ENCODE measurements around the gene HPX.

HPX gene

DNA sequence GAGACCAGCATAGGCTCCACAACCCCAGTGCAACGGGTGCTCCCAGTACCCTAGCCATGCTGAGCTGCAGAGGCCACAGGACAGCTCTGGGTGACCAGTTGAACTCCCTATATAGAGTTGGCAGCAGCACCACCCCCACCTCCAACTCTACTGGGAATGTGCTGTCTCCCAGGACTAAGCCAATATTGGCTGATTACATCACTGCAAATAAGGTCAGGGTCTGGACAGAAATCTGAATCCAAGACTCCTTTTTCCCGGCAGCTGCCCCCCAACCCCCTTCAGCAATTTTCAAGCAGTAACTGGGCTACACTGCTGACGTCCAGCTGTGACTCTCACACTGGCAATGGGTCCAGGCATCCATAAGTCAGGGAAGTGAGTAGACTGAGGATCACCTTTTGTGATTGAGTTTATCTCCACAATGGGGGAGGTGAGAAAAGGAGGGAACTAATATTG, at the start of gene HPX:
HPX (minus strand) TSS at position 82 of the 453 bp plus-strand sequence; CDS start at position 58, 24 bp downstream.
- no peak for DNase-seq (ENCODE audit: low read depth)

DNA sequence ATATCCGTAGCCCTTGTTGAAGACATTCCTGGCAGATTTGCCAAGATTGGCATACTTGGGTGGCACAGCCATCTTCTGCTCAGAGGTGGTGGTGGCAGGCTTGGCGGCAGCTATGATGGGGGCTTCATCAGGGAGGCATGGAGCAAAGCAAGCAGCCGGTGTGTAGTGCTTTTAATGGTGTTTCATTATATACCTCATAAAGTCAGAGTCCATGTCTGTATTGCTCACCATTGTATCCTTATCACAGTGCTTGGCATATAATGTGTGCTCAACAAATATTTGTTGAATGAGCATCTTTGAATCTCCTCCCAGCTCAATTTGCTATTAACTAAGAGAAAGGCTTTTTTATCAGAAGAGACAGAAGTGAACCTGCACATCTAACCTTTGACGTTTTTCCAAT, 48.5 kb upstream of the HPX start:
- no peak for DNase-seq (ENCODE audit: low read depth)

DNA sequence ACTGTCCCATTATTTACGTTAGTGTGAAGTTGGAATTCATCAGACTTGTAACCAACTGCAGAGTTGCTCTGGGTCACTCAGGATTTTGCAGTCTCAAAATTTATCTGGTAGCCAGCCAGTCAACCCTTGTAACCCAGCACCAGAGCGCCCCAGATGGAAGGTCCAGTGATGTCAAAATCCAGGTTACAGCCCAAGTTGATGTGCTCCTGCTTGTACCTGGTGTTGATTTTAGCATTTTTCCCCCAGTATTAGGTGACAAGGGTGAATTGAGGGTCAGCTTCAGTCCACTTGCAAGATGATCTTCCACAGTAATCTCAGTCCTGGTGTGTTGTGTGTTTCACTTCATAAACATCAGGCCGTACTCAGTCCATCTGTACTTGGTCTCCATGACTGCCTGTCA, 48.0 kb upstream of the HPX start:
- no peak for DNase-seq (ENCODE audit: low read depth)

DNA sequence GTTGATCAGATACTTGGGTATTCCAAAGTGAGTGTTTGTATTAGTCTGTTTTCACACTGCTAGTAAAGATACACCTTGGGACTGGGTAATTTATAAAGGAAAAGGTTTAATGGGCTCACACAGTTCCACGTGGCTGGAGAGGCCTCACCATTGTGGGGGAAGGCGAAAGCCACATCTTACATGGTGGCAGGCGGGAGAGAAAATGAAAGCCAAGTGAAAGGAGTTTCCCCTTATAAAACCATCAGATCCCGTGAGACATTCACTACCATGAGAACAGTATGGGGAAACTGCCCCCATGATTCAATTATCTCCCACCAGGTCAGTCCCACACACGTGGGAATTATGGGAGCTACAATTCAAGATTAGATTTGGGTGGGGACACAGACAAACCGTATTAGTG, 47.6 kb upstream of the HPX start:
- no peak for DNase-seq (ENCODE audit: low read depth)

DNA sequence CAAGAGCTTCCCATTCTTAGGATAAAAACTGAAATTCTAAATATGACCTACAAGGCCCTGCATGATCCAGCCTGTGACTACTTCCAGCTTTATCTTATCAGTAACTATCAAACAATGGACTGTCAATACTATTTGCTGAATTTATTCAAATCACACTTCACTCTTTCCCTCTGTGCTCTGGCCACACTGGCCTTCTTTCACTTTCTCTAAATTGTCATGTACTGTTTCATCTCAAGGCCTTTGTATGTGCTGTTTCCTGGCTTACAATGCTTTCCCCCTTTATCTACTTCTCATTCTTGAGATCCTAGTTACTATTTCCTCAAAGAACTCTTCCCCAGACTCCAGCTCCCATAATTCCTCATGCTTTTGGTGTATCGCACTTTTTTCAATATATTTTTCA, 46.2 kb upstream of the HPX start:
- DNase-seq (ENCODE audit: low read depth), result no peak

DNA sequence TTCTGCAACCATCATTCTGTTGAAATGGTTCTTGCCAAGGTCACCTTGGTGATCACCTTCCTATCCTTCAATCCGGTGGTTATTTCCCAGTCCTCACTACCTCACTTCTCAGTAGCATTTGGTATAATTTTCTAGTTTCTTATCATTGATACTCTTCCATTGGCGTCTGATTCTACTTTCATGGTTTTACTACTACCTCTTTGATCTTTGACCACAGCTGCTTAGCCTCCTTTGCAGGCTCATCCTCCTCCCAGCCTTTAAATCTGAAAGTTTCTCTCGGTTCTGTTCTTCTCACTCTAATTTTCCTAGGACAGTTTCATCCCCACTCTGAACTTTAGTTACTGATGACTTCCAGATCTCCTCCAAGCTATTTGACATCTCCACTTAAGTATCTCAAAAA, 45.5 kb upstream of the HPX start:
- DNase-seq (ENCODE audit: low read depth), result no peak

DNA sequence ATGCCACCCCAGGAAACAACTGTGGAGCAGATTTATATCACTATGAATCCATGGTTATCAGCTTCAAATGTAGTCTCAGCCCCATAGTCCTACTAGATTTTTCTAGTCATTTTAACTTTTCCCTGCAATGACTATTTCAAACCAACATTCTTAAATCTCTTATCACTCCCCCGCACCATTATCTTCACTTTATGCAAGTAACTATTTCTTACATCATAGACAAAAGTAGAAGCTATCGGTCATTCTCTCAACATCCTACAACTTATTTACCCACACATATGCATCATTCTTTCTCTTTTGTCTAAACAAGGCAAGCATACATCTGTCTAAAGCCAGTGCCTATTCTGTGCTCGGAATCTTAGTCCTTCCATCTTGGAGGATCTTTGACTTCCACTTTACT, 44.9 kb upstream of the HPX start:
- no peak for DNase-seq (ENCODE audit: low read depth)

- DNase-seq (ENCODE audit: low read depth), result no peak
Observed at GRCh38 chr11:6483015-6483414, 42.2 kb upstream of the HPX start.

- DNase-seq (ENCODE audit: low read depth), result no peak
Observed at GRCh38 chr11:6482441-6482840, 41.7 kb upstream of the HPX start.

GRCh38 chr11:6481924-6482275, 41.1 kb upstream of the HPX start:
- DNase-seq (ENCODE audit: low read depth), result no peak

GRCh38 chr11:6481012-6481923, 40.5 kb upstream of the HPX start, which contains the start of the genes ARFIP2 and TIMM10B:
Gene ARFIP2, minus strand, starts transcription at chr11:6481331. Its CDS starts 910 bp downstream, at chr11:6480421.
Gene TIMM10B, plus strand, starts transcription at chr11:6481501. Its CDS starts 16 bp downstream, at chr11:6481517.
- peak; percentile 97 for DNase-seq (ENCODE audit: low read depth)

DNA sequence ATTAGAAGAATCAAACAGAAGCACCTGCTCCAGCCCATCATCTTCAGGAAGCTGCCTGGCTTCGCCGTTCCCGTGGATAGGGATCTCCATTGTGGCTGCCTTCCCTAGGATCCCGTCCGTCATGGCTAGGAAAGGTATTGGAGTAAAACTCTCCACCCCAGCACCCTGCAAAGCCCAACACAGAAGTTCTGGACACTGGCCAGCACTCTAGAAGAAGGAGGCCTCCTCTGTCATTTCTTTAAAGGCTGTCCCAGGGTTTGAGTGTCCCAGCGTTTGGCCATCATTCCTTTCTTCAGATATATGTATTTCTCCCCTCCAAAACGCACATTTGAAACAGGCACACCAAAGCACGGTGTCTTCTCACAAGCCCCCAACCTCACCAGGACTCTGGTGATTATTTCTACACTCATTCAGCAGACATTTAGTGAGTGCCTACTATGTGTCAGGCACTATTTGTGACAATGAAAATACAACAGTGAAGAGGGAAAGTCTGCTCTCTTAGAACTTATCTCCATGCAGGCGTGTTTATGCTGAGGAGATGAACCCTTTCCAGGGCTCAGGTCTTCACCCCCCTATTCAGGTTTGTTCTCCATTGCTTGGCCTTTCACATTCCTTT, 39.6 kb upstream of the HPX start:
- no peak for DNase-seq (ENCODE audit: low read depth)

- DNase-seq (ENCODE audit: low read depth), result no peak
Observed at GRCh38 chr11:6476571-6476970, 35.8 kb upstream of the HPX start.

DNA sequence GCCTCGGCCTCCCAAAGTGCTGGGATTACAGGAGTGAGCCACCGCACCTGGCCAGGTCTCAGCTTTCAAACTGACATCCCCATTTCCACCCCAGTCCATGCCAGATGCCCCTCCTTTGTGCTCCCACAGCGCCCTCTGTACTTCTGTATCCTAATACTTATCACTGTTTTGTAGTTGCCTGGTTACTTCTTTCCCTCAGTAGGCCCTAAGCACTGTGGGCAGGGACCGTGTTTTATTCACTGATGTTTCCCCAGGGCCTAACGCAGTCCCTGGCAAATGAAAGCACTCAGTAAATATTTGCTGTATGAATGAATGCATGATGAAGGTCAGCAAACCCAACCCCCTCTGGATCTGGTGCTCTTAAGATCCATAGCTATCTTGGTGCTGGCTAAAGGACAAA, 35.1 kb upstream of the HPX start:
- peak; percentile 6 for DNase-seq (ENCODE audit: low read depth)

DNA sequence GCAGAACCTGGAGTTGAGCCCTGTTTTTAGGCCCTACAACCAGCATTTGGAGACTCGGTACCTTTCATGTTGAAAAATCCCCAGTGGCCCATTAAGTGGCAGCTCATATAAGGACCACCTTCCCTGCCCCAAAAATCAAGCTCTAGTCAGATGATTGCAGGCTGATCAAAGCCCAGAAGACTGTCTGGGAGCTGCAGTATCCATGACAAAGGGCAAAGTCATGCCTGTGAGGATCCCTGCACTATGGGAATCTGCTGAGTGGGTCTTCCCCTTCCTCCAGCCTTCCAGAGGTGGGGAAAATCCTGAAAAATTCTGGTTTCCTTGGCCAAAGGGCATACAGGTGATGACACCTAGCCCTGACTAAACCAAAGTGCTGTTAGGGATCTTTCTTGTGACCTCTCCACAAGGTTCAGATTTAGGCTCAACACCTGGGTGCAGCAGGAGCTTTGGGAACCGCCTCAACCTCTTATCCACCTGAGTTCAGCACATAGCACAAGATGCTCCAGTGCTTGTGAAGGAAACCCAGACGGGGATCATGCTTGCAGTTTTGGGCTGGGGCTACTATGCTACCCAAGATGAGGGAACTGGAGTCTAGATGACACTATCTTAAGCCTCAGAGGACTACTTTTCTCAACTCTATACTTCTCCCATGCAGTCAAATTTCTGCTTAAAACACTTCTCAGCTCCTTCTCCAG, 34.2 kb upstream of the HPX start:
- no peak for DNase-seq (ENCODE audit: low read depth)

GRCh38 chr11:6474413-6474792, 33.6 kb upstream of the HPX start:
- DNase-seq (ENCODE audit: low read depth), result no peak

GRCh38 chr11:6473451-6474412, 32.9 kb upstream of the HPX start, which contains the start of gene TRIM3:
Gene TRIM3, minus strand, starts transcription at chr11:6473941. Its CDS starts 8,246 bp downstream, at chr11:6465695.
- peak; percentile 89 for DNase-seq (ENCODE audit: low read depth)

GRCh38 chr11:6472934-6473333, 32.1 kb upstream of the HPX start:
- no peak for DNase-seq (ENCODE audit: low read depth)

DNA sequence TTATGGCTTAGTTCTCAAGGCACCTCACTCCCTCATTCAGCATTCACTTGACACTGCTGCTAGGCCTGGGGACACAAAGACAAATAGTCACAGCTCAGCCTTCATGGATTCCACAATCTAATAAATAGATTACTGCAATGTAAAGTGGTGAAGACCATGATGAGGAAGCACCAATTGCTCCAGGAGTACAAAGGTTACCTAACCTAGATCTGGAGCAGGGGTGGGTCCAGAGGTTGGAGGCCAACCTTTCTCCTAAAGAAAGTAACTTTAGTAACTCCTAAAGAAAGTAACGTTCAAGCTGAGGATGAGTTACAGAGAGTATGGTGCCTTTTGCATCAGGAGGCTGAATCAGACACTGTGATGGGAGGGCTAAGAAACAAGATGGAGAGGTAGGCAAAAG, 28.8 kb upstream of the HPX start:
- DNase-seq (ENCODE audit: low read depth), result no peak

GRCh38 chr11:6468712-6469495, 28.1 kb upstream of the HPX start:
- DNase-seq (ENCODE audit: low read depth), result peak; percentile 72

DNA sequence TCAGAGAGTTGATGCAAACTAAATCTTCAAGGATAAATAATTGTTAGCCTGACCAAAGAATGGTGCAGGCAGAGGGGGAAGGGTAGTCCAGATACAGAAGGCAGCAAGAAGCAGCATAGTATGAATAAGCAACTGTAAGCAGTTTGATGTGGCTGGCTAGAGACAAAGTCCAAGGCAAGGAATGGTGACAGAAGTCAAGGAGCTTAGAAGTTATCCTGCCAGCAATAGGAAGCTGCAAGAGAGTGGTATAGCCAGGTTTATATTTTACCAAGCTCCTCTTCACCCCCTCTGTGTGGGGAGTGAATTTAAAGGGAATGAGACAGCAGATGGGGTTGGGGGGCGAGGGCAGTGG, 18.3 kb upstream of the HPX start:
- DNase-seq (ENCODE audit: low read depth), result no peak
